ENCODE results near the gene FOXP4. TPM values are rescaled to one million over a fixed set of nuclear protein-coding genes. Genes with fewer than 3 reads are reported as not detected.

FOXP4 gene
- polyA plus RNA-seq, 1 experiment, result 1.9 TPM

- DNase-seq (ENCODE audit: low read depth, low spot score), result no peak
- Histone ChIP-seq H3K27me3 (ENCODE audit: control insufficient read depth, insufficient read depth, low read length) (peaks cover 4% of the 10 kb centered on the region), H3K27ac (ENCODE audit: low read depth, low read length) (no peak overlapping the region), H3K4me3 (ENCODE audit: low read depth, low read length) (no peak overlapping the region), H3K9me3 (ENCODE audit: control insufficient read depth, insufficient read depth, low read length) (peaks cover 4% of the 10 kb centered on the region; the same call in 1 of the 2 replicates)
- TF ChIP-seq, protein P1, sequence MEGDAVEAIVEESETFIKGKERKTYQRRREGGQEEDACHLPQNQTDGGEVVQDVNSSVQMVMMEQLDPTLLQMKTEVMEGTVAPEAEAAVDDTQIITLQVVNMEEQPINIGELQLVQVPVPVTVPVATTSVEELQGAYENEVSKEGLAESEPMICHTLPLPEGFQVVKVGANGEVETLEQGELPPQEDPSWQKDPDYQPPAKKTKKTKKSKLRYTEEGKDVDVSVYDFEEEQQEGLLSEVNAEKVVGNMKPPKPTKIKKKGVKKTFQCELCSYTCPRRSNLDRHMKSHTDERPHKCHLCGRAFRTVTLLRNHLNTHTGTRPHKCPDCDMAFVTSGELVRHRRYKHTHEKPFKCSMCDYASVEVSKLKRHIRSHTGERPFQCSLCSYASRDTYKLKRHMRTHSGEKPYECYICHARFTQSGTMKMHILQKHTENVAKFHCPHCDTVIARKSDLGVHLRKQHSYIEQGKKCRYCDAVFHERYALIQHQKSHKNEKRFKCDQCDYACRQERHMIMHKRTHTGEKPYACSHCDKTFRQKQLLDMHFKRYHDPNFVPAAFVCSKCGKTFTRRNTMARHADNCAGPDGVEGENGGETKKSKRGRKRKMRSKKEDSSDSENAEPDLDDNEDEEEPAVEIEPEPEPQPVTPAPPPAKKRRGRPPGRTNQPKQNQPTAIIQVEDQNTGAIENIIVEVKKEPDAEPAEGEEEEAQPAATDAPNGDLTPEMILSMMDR (IDR thresholded peaks at IDR 0.05; ENCODE audit: low read depth, low read length), result no peak
- CTCF ChIA-PET, result interaction anchor here (0.6 to 1.1 kb wide), 2 partner anchors 28 to 43 kb away, joined by 3 read pairs; no protein-coding TSS in a partner anchor
- POLR2A ChIA-PET, result interaction anchor here (0.6 kb wide), 1 partner anchor 129 kb away, joined by 3 read pairs; no protein-coding TSS in a partner anchor
Measured at GRCh38 chr6:41548841-41549642, 2.9 kb downstream of the FOXP4 start.

DNA sequence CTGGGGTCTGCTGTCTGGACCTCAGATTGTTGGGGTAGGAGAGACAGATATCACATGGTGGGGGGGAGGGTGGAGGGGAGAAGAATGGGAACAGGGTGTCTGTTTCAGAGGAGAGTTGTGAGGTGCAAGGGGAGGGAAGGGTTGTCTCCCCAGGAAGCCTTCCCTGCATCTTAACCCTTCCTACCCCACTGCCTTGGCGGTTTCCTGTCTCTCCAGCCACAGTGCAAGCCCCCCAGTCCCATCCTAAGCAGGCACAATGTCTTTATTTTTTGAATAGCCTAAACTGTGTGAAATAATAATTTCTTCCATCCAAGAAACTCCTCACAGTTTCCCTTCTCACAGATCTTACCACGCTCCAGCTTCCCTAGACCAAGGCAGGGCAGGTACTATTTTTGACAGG is 3.5 kb downstream of the FOXP4 start:
- TF ChIP-seq, protein P1 (IDR thresholded peaks at IDR 0.05; ENCODE audit: low read depth, low read length), result no peak
- H3K27me3 ChIP-seq (ENCODE audit: control insufficient read depth, insufficient read depth, low read length), result peaks cover 4% of the 10 kb centered on the region
- no peak for DNase-seq (ENCODE audit: low read depth, low spot score)
- H3K27ac ChIP-seq (ENCODE audit: low read depth, low read length), result no peak overlapping the region
- H3K4me3 ChIP-seq (ENCODE audit: low read depth, low read length), result no peak overlapping the region
- H3K9me3 ChIP-seq (ENCODE audit: control insufficient read depth, insufficient read depth, low read length), result peaks cover 4% of the 10 kb centered on the region; the same call in 1 of the 2 replicates
- POLR2A ChIA-PET, result no interaction called here
- CTCF ChIA-PET, result interaction anchor here (1.0 kb wide), 1 partner anchor 181 kb away, joined by 4 read pairs; no protein-coding TSS in a partner anchor

DNA sequence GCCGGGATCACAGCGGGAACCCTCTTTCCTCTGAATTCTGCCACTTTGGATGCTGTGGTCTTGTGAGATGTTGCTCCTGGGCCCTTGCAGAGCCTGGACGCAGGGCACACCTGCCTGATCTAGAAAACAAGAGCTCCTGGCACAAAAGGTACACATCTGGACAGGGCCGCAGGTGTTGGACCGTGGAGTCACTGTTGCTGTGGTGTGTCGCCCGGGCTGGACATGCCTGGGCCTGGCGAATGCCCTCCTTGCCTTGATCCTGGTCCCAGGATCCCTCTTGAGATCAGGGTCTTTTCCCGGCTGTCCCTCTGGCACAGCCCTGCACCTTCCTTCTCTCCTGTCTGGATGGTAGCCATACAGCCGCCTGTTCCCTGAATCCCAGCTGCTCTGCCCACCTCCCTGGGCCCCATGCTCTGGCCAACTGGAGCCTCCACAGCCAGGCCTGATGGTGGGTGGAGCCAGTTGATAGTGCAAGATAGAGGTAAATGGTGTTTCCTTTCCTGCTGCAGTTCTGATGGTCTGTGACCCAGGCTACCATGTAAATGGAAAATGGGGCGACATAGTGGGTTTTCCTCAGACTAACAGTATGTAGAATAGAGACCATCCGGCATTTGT is 5.0 kb downstream of the FOXP4 start:
- ChIA-PET CTCF (interaction anchor here (0.9 to 1.0 kb wide), 2 partner anchors 51 to 129 kb away, joined by 3 read pairs; no protein-coding TSS in a partner anchor), POLR2A (no interaction called here)
- no peak for DNase-seq (ENCODE audit: low read depth, low spot score)
- TF ChIP-seq, protein P1 (IDR thresholded peaks at IDR 0.05; ENCODE audit: low read depth, low read length), result no peak
- H3K9me3 ChIP-seq (ENCODE audit: control insufficient read depth, insufficient read depth, low read length), result peaks cover 4% of the 10 kb centered on the region; the same call in 1 of the 2 replicates
- no peak overlapping the region for H3K27ac ChIP-seq (ENCODE audit: low read depth, low read length)
- peaks cover 4% of the 10 kb centered on the region for H3K27me3 ChIP-seq (ENCODE audit: control insufficient read depth, insufficient read depth, low read length)
- H3K4me3 ChIP-seq (ENCODE audit: low read depth, low read length), result no peak overlapping the region

DNA sequence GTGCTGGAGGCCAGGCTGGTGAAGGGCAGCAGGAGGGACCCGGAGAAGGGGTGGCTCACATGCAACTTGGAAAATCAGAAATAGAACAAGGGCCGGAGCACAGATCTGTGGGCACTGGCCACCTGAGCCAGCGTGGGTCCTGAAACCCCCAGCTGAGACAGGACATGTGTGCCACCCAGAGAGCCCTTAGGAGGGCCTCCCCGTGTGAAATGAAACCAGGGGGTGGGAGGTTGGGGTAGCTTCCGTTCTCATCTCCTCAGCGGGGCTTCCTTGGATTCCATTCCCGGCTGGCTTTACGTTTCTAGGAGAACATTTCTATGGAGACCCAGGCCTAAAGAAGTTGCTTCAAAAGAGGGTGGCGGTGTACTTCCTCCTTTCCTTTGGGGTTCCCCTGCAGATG is 5.7 kb downstream of the FOXP4 start:
- DNase-seq (ENCODE audit: low read depth, low spot score), result no peak
- TF ChIP-seq, protein P1 (IDR thresholded peaks at IDR 0.05; ENCODE audit: low read depth, low read length), result no peak
- Histone ChIP-seq H3K27me3 (ENCODE audit: control insufficient read depth, insufficient read depth, low read length) (peaks cover 4% of the 10 kb centered on the region), H3K27ac (ENCODE audit: low read depth, low read length) (no peak overlapping the region), H3K9me3 (ENCODE audit: control insufficient read depth, insufficient read depth, low read length) (peaks cover 4% of the 10 kb centered on the region; the same call in 1 of the 2 replicates), H3K4me3 (ENCODE audit: low read depth, low read length) (no peak overlapping the region)
- ChIA-PET POLR2A (no interaction called here), CTCF (interaction anchor here (0.9 to 1.1 kb wide), 2 partner anchors 51 to 127 kb away, joined by 3 read pairs; no protein-coding TSS in a partner anchor)
